Peyer's patch (tissue), 4 donors: ENCODE data around the gene RFX5. TPM values are rescaled to one million over a fixed set of nuclear protein-coding genes. Genes with fewer than 3 reads are reported as not detected.
"Not testable (repeated sequence)": the region's sequence is repeated elsewhere in the genome, so short reads cannot be mapped to it uniquely, and the experiment has no call there.

Source experiments
- DNase-seq, 3 donors: peaks; one replicate each; pipeline ENCODE4 v3.0.0-alpha.2; 2017 to 2019
- H3K27ac ChIP-seq, 4 donors: fragments of 200-600 bp; sonication (generic); one replicate each; pipeline ENCODE4 v1.5.1; 2016 to 2019
- H3K27me3 ChIP-seq, 2 donors: fragments of 200-600 bp; sonication (generic); one replicate each; pipeline ENCODE4 v1.5.1; 2019
- H3K36me3 ChIP-seq, 3 donors: fragments of 200-600 bp; sonication (generic); one replicate each; pipeline ENCODE4 v1.5.1; 2016 to 2019
- H3K4me1 ChIP-seq, 4 donors: fragments of 200-600 bp; sonication (generic); one replicate each; pipeline ENCODE4 v1.5.1; 2016 to 2019
- H3K4me3 ChIP-seq, 4 donors: fragments of 200-600 bp; sonication (generic); 1 replicate in 3 of 4; 2 replicates in 1 of 4; pipeline ENCODE4 v1.5.1; 2016 to 2019; ENCODE audit warnings: mild to moderate bottlenecking in 1 of 4
- H3K9me3 ChIP-seq, 4 donors: fragments of 200-600 bp; sonication (generic); one replicate each; pipeline ENCODE4 v1.5.1; 2016 to 2019; ENCODE audit warnings: mild to moderate bottlenecking in 1 of 4
- POLR2A ChIP-seq, 2 donors: fragments of 450-650 bp; IDR thresholded peaks; one replicate each; pipeline ENCODE4 v1.5.1; 2017; ENCODE audit warnings: antibody characterized with exemption in 2 of 2, mild to moderate bottlenecking in 2 of 2, moderate library complexity in 2 of 2
- total RNA-seq, 4 donors: library from RNA; depleted of rRNA; stranded (reverse); fragments of >200 nt; gene quantifications; one replicate each; pipeline ENCODE4 v1.1.0, GENCODE V29; 2016
- TF ChIP-seq, protein P1 (sequence below), 6 experiments: fragments of 450-650 bp in 4 of 6; fragments of 200-600 bp in 2 of 6; sonication (generic) in 1 of 6; IDR thresholded peaks; one replicate each; pipeline ENCODE4 v1.5.1; 2017 to 2019; ENCODE audit warnings: antibody characterized with exemption in 6 of 6, mild to moderate bottlenecking in 3 of 6, moderate library complexity in 1 of 6

RFX5 gene
- total RNA-seq = 100 to 1,000 TPM in 1 of 4 donors, 10 to 100 TPM in 3; 35.6 to 187 (median 42.0) TPM

GRCh38 chr1:151346769-151347522 is at the start of gene RFX5:
TSS of gene RFX5 (minus strand) at chr1:151347252. CDS start at chr1:151346320, 932 bp downstream.
- peaks cover 0 to 11% (median 7%) of the 10 kb centered on the region in 4 donors for H3K4me1 ChIP-seq
- H3K36me3 ChIP-seq = peaks cover 0 to 31% (median 0%) of the 10 kb centered on the region in 3 donors
- H3K9me3 ChIP-seq = no peaks in the 10 kb centered on the region
- DNase-seq = peak; percentile 93 to 98 (median 96)
- H3K27ac ChIP-seq = peak within 1 kb of the TSS; percentile 88 to 95 (median 89)
- peak within 1 kb of the TSS; percentile 60 to 73 (median 70) for H3K4me3 ChIP-seq
- no peaks in the 10 kb centered on the region for H3K27me3 ChIP-seq
- peak; percentile 63 to 79 for TF ChIP-seq POLR2A (IDR thresholded peaks at IDR 0.05)
- TF ChIP-seq, protein P1, sequence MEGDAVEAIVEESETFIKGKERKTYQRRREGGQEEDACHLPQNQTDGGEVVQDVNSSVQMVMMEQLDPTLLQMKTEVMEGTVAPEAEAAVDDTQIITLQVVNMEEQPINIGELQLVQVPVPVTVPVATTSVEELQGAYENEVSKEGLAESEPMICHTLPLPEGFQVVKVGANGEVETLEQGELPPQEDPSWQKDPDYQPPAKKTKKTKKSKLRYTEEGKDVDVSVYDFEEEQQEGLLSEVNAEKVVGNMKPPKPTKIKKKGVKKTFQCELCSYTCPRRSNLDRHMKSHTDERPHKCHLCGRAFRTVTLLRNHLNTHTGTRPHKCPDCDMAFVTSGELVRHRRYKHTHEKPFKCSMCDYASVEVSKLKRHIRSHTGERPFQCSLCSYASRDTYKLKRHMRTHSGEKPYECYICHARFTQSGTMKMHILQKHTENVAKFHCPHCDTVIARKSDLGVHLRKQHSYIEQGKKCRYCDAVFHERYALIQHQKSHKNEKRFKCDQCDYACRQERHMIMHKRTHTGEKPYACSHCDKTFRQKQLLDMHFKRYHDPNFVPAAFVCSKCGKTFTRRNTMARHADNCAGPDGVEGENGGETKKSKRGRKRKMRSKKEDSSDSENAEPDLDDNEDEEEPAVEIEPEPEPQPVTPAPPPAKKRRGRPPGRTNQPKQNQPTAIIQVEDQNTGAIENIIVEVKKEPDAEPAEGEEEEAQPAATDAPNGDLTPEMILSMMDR (IDR thresholded peaks at IDR 0.05) = no peak

GRCh38 chr1:151396265-151396664 is 49.2 kb upstream of the RFX5 start:
- not testable (repeated sequence) for H3K27me3 ChIP-seq, H3K27ac ChIP-seq, H3K9me3 ChIP-seq, H3K4me3 ChIP-seq, DNase-seq, H3K36me3 ChIP-seq
- H3K4me1 ChIP-seq = peaks cover 0 to 16% (median 4%) of the 10 kb centered on the region in 4 donors

DNA sequence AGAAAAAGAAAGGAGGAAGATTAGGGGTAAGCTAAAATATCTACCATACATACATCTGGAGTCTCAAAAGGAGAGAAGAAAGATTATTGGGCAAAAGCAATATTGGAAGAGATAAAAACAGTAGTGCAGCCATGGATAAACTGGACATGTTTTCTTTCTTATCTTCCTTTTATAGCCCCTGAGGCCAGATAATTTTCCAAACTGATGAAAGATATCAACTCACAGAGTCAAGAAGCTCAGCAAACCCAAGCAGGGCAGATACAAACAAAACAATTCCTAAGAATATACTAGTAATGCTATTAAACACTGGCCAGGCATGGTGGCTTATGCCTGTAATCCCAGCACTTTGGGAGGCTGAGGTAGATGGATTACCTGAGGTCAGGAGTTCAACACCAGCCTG is 46.5 kb upstream of the RFX5 start:
- Histone ChIP-seq H3K27ac (no peak overlapping the region), H3K36me3 (no peaks in the 10 kb centered on the region)
- no peak for TF ChIP-seq POLR2A (IDR thresholded peaks at IDR 0.05)
- TF ChIP-seq, protein P1 (IDR thresholded peaks at IDR 0.05) = no peak

DNA sequence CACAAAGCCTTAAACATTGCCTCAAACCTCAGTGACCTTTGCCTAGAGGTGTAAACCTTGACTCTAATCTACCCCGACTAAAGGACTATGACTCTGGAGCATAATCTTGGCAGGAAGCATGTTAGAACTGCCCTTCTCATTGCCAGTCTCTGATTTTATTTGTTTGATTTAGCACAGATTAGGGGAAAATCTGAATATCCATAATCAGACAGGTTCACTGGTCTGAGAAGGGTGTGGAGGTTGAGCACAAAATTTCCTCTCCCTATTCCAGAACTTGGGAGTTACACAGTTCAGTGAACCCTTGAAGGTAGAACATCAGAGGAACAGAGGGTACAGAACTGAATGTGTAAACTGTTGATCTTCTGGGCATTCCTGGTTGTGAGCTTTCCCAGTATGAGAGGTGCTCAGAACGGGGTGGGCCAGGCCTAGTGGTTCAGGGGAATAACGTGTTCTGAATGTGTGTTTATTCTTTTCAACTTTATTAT is 44.1 kb upstream of the RFX5 start:
- Histone ChIP-seq H3K27me3 (no peaks in the 10 kb centered on the region), H3K27ac (peak overlapping the region in 2 of 4 donors; percentile 67 to 83), H3K9me3 (no peaks in the 10 kb centered on the region), H3K4me1 (no peaks in the 10 kb centered on the region), H3K36me3 (no peaks in the 10 kb centered on the region), H3K4me3 (no peak overlapping the region)
- TF ChIP-seq, protein P1 (IDR thresholded peaks at IDR 0.05) = no peak
- TF ChIP-seq POLR2A (IDR thresholded peaks at IDR 0.05) = no peak
- DNase-seq = no peak

More for the DNA sequence above, 46.5 kb upstream of the RFX5 start:
- no peak overlapping the region for H3K4me3 ChIP-seq
- no peaks in the 10 kb centered on the region for H3K9me3 ChIP-seq
- H3K4me1 ChIP-seq = peaks cover 0 to under 1% (median 0%) of the 10 kb centered on the region in 4 donors
- H3K27me3 ChIP-seq = no peaks in the 10 kb centered on the region
- no peak for DNase-seq

DNA sequence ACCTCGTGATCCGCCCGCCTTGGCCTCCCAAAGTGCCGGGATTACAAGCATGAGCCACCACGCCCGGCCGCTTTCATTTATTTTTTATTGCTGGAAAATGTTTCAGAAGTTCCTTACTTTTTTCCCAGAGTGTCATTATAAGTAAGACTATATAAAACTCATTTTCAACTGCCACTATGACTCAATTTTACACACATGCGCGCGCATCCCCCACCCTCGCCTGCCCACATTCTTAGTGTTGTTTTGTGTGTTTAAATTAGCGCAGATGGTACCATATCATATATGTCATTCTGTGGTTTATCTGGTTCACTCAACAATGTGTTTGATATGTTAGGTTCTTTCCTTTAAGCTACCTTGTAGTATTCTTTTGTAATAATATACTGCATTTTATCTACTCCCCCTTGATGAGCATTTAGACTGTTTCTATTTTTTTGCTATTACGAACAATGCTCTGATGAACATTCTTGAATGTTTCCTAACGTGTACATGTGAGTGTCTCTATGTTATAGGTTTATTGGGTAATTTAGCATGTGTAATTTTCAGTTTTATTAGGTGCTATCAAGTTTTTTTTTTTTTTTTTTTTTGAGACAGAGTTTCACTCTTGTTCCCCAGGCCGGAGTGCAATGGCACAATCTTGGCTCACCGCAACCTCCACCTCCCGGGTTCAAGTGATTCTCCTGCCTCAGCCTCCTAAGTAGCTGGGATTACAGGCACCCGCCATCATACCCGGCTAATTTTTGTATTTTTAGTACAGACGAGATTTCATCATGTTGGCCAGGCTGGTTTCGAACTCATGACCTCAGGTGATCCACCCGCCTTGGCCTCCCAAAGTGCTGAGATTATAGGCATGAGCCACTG is 43.4 kb upstream of the RFX5 start:
- H3K27me3 ChIP-seq, H3K36me3 ChIP-seq, H3K4me1 ChIP-seq, H3K9me3 ChIP-seq: not testable (repeated sequence)
- H3K4me3 ChIP-seq = peak overlapping the region in 1 of 4 donors; percentile 26
- peak overlapping the region in 2 of 4 donors; percentile 67 to 83 for H3K27ac ChIP-seq
- DNase-seq = peak in 2 of 3 donors; percentile 69 to 74

DNA sequence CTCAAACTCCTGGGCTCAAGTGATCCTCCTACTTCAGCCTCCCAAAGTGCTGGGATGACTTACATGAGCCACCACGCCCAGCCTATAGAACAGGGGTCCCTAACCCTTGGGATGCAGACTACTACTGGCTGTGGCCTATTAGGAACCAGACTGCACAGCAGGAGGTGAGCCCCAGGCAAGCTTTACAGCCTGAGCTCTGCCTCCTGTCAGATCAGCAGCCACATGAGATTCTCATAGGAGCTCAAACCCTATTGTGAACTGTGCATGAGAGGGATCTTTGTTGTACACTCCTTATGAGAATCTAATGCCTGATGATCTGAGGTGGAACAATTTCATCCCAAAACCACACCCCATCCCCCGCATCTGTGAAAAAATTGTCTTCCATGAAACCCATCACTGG is 39.0 kb upstream of the RFX5 start:
- DNase-seq = peak in 1 of 3 donors; percentile 19

More for the DNA sequence above, 39.0 kb upstream of the RFX5 start:
- Histone ChIP-seq H3K4me3 (no peak overlapping the region), H3K36me3 (no peaks in the 10 kb centered on the region), H3K27me3 (no peaks in the 10 kb centered on the region), H3K9me3 (no peaks in the 10 kb centered on the region), H3K4me1 (no peaks in the 10 kb centered on the region), H3K27ac (no peak overlapping the region)
- TF ChIP-seq, protein P1 (IDR thresholded peaks at IDR 0.05) = no peak
- no peak for TF ChIP-seq POLR2A (IDR thresholded peaks at IDR 0.05)
